MV-4-11 (cell line): Measurements from ENCODE around the gene RABEP2.
A peak's percentile ranks its signal among the peaks of the same experiment; 100 is the strongest.
"Not testable (repeated sequence)": the region's sequence is repeated elsewhere in the genome, so short reads cannot be mapped to it uniquely, and the experiment has no call there.

Source experiments
- DNase-seq: peaks from one replicate; lab custom pipeline; 2025; lab: John Stamatoyannopoulos, UW

The RABEP2 gene

GRCh38 chr16:28932339-28933141, 7.5 kb upstream of the RABEP2 start:
- no peak for DNase-seq

- no peak for DNase-seq
Measured at GRCh38 chr16:28931801-28932225, 6.8 kb upstream of the RABEP2 start, which contains the start of gene CD19. Gene CD19, plus strand, starts transcription at chr16:28931971. Its CDS starts 30 bp downstream, at chr16:28932001.

GRCh38 chr16:28930652-28931051, 5.6 kb upstream of the RABEP2 start:
- DNase-seq = no peak

GRCh38 chr16:28930203-28930602, 5.2 kb upstream of the RABEP2 start:
- DNase-seq = no peak

DNA sequence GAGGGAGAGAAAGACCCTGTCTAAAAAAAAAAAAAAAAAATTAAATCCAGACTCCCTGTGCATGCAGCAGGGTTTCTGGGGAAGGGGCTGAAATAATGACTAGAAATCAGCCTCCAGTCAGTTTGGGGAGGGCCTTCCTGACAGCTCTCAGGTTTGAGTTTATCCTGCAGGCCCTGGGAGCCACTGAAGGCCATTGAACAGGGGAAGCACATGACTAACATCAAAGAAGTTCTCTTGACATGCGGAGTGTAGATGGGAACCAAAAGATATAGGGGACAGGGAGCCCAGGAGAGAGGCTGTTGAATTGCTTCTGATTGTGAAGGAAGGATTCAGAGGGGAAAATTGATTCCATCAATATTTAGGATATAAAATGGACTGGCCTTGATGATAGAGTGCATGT, 2.8 kb upstream of the RABEP2 start:
- no peak for DNase-seq

DNA sequence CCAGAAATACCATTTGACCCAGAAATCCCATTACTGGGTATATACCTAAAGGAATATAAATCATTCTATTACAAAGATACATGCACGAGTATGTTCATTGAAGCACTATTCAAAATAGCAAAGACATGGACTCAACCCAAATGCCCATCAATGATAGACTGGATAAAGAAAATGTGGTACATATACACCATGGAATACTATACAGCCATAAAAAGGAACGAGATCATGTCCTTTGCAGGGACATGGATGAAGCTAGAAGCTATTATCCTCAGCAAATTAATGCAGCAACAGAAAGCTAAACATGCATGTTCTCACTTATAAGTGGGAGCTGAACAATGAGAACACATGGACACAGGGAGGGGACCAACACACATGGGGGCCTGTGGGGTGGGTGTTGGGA, 1.2 kb upstream of the RABEP2 start:
- DNase-seq = not testable (repeated sequence)

- DNase-seq = peak; percentile 70
Measured at GRCh38 chr16:28925386-28926228, 569 bp upstream of the RABEP2 start.

- no peak for DNase-seq
Measured at GRCh38 chr16:28924399-28924761, 658 bp downstream of the RABEP2 start.

GRCh38 chr16:28923652-28924398, 1.2 kb downstream of the RABEP2 start:
- DNase-seq = peak; percentile 98

GRCh38 chr16:28923231-28923587, 1.8 kb downstream of the RABEP2 start:
- no peak for DNase-seq

DNA sequence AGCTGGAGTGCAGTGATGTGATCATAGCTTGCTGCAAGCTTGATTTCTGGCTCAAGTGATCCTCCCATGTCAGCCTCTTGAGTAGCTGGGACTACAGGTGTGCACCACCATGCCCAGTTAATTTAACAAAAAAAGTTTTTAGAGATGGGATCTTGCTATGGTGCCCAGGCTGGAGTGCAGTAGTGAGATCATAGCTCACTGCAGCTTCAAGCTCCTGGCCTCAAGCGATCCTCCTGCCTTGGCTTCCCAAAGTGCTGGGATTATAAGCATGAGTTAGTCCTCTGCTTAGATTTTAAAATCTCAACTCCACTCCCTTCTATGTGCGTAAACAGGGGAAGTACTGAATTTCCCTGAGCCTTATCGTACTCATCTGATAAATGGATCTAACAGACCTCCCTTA, 6.3 kb downstream of the RABEP2 start:
- DNase-seq = no peak

- DNase-seq = no peak
Measured at GRCh38 chr16:28917095-28917494, 7.9 kb downstream of the RABEP2 start.

- no peak for DNase-seq
Measured at GRCh38 chr16:28915181-28915580, 9.9 kb downstream of the RABEP2 start.

DNA sequence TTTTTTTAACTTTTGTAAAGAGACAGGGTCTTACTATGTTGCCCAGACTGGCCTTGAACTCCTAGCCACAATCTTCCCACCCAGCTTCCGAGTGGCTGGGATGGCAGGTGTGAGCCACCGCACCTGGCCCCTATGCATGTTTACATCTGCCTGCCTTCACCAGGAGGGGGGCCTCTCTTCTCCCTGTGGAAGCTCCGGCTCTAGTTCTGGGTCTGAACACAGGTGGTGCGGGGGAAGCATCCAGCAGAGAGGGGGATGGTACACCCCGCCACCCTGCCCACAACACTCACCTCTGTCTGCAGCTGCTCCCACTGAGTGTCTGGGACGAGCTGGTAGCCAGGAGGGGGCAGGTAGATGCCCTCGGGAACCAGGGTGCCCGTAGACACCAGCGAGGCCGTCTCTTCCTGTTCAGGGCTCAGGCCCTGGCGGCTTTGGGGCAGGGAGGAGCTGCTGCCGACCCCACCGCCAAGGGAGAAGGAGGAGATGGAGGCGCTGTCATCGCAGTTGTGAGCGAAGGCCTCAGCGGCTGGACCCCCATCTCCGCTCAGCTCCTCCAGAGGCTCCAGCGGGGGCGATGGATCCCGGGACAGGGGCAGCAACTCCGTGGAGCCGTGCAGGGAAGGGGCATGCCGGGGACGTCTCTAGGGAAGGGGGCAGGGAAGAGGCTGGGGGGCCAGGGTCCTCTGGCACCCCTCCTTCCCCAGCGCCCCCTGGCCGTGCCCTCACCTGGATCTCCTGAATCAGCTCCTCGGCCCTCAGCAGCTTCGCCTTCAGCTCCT, 10.9 kb downstream of the RABEP2 start:
- no peak for DNase-seq

- no peak for DNase-seq
Measured at GRCh38 chr16:28912558-28912957, 12.5 kb downstream of the RABEP2 start.

- DNase-seq = no peak
Measured at GRCh38 chr16:28910086-28911031, 14.7 kb downstream of the RABEP2 start.

GRCh38 chr16:28905800-28906372, 19.2 kb downstream of the RABEP2 start:
- no peak for DNase-seq

DNA sequence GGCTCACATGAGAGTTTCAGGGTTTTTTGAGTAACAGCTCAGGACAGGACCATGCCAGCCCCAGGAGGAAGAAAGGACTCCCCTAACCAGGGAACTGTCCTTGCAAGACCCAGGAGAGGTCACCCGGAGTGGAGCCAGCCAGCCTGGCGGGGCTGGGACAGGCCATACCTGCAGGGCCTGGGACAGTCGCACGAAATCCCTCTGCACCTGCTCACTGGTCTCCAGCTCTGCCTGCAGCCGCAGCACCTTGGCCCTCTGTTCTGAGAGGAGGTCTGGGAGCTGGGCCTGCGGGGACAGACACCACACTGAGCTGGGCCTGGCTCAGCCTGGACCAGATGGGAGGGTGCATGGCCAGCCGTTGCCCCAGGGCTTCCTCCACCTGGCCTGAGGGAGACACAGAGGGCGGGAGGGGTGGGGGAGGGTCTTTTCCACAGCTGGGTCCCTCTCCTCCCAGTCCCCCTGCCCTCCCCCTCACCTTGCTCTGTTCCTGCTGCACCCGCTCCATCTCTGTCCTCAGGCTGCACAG, 19.7 kb downstream of the RABEP2 start:
- DNase-seq = no peak

- DNase-seq = no peak
Measured at GRCh38 chr16:28904828-28905227, 20.2 kb downstream of the RABEP2 start.

DNA sequence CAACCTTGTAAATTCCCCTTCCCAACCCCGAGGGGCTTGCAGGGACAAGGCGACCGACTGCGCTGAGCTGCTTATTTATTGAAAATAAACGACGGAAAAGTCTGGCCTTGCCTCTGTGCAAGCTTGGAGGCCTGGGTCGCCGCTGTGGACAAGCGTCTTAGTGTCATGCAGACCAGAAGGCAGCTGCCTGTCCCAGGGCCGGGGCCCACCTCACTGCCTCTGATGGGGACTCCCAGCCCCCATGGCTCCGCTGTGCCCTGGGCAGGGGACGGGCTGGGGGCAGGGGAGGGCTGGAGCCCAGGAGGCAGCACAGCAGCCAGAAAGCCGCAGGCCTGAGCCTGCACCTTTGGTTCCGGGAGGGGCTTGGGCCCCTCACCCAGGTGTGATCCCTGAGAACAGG, 20.7 kb downstream of the RABEP2 start:
- DNase-seq = no peak
